Naive thymus-derived CD4-positive, alpha-beta T cell (primary cell): ENCODE data around the gene IL4I1. TPM values are rescaled to one million over a fixed set of nuclear protein-coding genes. Genes with fewer than 3 reads are reported as not detected.

Source experiments
- ATAC-seq: fragments of 150-1000 bp; cut with Tn5 transposase; 2 replicates; pipeline ENCODE4 v1.10.0; 2021; ENCODE audit warnings: mild to moderate bottlenecking, moderate library complexity
- CTCF ChIA-PET: fragments of 350-600 bp; sonication (Branson Sonifier 250); formaldehyde crosslinking; loops from one replicate; lab custom pipeline; 2021; ENCODE audit warnings: antibody characterized with exemption; lab: Charles Lee
- POLR2A ChIA-PET: fragments of 350-600 bp; sonication (Branson Sonifier 250); formaldehyde crosslinking; loops from one replicate; lab custom pipeline; 2021; ENCODE audit warnings: antibody characterized with exemption, inconsistent platforms; lab: Charles Lee
- DNase-seq, 9 donors: peaks; one replicate each; pipeline versions ENCODE4 v3.0.0 to v3.0.0-alpha.2; 2020 to 2022; ENCODE audit warnings: mixed read lengths in 1 of 9
- H3K27ac ChIP-seq: one replicate; pipeline ENCODE4 v1.7.0; 2013; ENCODE audit warnings: mild to moderate bottlenecking, low read depth, low read length, moderate library complexity
- H3K27me3 ChIP-seq, 2 donors: one replicate each; pipeline ENCODE4 v1.7.0; 2013; ENCODE audit warnings: low read length in 2 of 2, mild to moderate bottlenecking in 2 of 2, moderate library complexity in 2 of 2; ENCODE audit not compliant: control insufficient read depth in 2 of 2, insufficient read depth in 2 of 2
- H3K36me3 ChIP-seq, 3 experiments: 1 replicate in 2 of 3; 2 replicates in 1 of 3; pipeline ENCODE4 v1.7.0; 2013; ENCODE audit warnings: low read length in 3 of 3, mild to moderate bottlenecking in 3 of 3, moderate library complexity in 1 of 3; ENCODE audit not compliant: insufficient read depth in 3 of 3, control insufficient read depth in 2 of 3
- H3K4me1 ChIP-seq, 2 donors: one replicate each; pipeline ENCODE4 v1.7.0; 2013; ENCODE audit warnings: low read length in 2 of 2, mild to moderate bottlenecking in 2 of 2, moderate library complexity in 1 of 2; ENCODE audit not compliant: control insufficient read depth in 2 of 2, insufficient read depth in 2 of 2
- H3K4me3 ChIP-seq: 2 replicates; pipeline ENCODE4 v1.7.0; 2013; ENCODE audit warnings: mild to moderate bottlenecking, low read length
- H3K9me3 ChIP-seq, 3 experiments: 1 replicate in 2 of 3; 2 replicates in 1 of 3; pipeline ENCODE4 v1.7.0; 2013; ENCODE audit warnings: low read length in 3 of 3; ENCODE audit not compliant: control insufficient read depth in 2 of 3
- H3K27ac Mint-ChIP-seq, 9 donors: one replicate each; pipeline ENCODE4 v1.8.0; 2020 to 2022; ENCODE audit warnings: mixed read lengths in 9 of 9, mild to moderate bottlenecking in 8 of 9, moderate library complexity in 5 of 9, inconsistent platforms in 2 of 9
- H3K27me3 Mint-ChIP-seq, 5 donors: one replicate each; pipeline ENCODE4 v1.8.0; 2021 to 2022; ENCODE audit warnings: mixed read lengths in 5 of 5, mild to moderate bottlenecking in 1 of 5
- H3K36me3 Mint-ChIP-seq, 5 donors: one replicate each; pipeline ENCODE4 v1.8.0; 2020 to 2022; ENCODE audit warnings: mixed read lengths in 5 of 5, mild to moderate bottlenecking in 3 of 5, inconsistent platforms in 1 of 5
- H3K4me1 Mint-ChIP-seq, 7 donors: one replicate each; pipeline ENCODE4 v1.8.0; 2020 to 2022; ENCODE audit warnings: mixed read lengths in 7 of 7, mild to moderate bottlenecking in 3 of 7, inconsistent platforms in 1 of 7
- H3K4me3 Mint-ChIP-seq, 10 donors: one replicate each; pipeline ENCODE4 v1.8.0; 2020 to 2022; ENCODE audit warnings: mild to moderate bottlenecking in 10 of 10, mixed read lengths in 10 of 10, moderate library complexity in 6 of 10, inconsistent platforms in 2 of 10
- H3K9me3 Mint-ChIP-seq, 11 donors: one replicate each; pipeline ENCODE4 v1.8.0; 2020 to 2022; ENCODE audit warnings: mixed read lengths in 11 of 11, mild to moderate bottlenecking in 4 of 11, inconsistent platforms in 1 of 11, moderate library complexity in 1 of 11
- intact Hi-C, 2 donors: fragments of 100-400 bp; cut with micrococcal nuclease; formaldehyde crosslinking; loops; one replicate each; pipeline ENCODE4 v1.15.1; 2023
- polyA plus RNA-seq, 2 donors: library from polyadenylated mRNA; unstranded; fragments of 300-500 nt; fragmentation: Illumina TruSeq; gene quantifications; one replicate each; pipeline ENCODE4 v1.2.3, GENCODE V29; 2021
- total RNA-seq, 6 experiments: library from RNA in 5 of 6; stranded (reverse) in 5 of 6; gene quantifications; 1 replicate in 5 of 6; 2 replicates in 1 of 6; pipeline ENCODE4 v1.2.3 and lab custom pipeline; 2021 to 2026

IL4I1 gene
- total and polyA plus RNA-seq, 7 experiments from 2014 or later = 1.2 to 6.8 (median 1.9) TPM; not detected in 2

GRCh38 chr19:49915271-49915670 is 18.6 kb upstream of the IL4I1 start:
- H3K36me3 Mint-ChIP-seq = peaks cover 0 to 38% (median 23%) of the 10 kb centered on the region in 5 donors
- H3K9me3 ChIP-seq = no peaks in the 10 kb centered on the region
- ChIA-PET POLR2A (no interaction called here), CTCF (no interaction called here)
- ATAC-seq = no peak
- no peaks in the 10 kb centered on the region for H3K27me3 Mint-ChIP-seq
- peaks cover 0 to 54% (median 6%) of the 10 kb centered on the region in 3 experiments for H3K36me3 ChIP-seq
- peak overlapping the region in 6 of 9 donors; percentile 1 to 78 (median 56) for H3K27ac Mint-ChIP-seq
- no peaks in the 10 kb centered on the region for H3K27me3 ChIP-seq
- no peaks in the 10 kb centered on the region for H3K9me3 Mint-ChIP-seq
- DNase-seq = no peak
- peaks cover 28 to 43% (median 37%) of the 10 kb centered on the region in 7 donors for H3K4me1 Mint-ChIP-seq
- no peak overlapping the region for H3K4me3 Mint-ChIP-seq
- no peak overlapping the region for H3K4me3 ChIP-seq
- no peak overlapping the region for H3K27ac ChIP-seq
- intact Hi-C loops = no loop called here
- H3K4me1 ChIP-seq = no peaks in the 10 kb centered on the region

GRCh38 chr19:49913720-49914119 is 17.0 kb upstream of the IL4I1 start:
- peaks cover 0 to 66% (median 6%) of the 10 kb centered on the region in 3 experiments for H3K36me3 ChIP-seq
- no peaks in the 10 kb centered on the region for H3K27me3 ChIP-seq
- peak overlapping the region in 2 of 9 donors; percentile 45 to 50 for H3K27ac Mint-ChIP-seq
- no peaks in the 10 kb centered on the region for H3K9me3 Mint-ChIP-seq
- no peaks in the 10 kb centered on the region for H3K4me1 ChIP-seq
- DNase-seq (no peak), ATAC-seq (no peak)
- peaks cover 0 to 38% (median 23%) of the 10 kb centered on the region in 5 donors for H3K36me3 Mint-ChIP-seq
- H3K27ac ChIP-seq = no peak overlapping the region
- ChIA-PET POLR2A (no interaction called here), CTCF (no interaction called here)
- H3K27me3 Mint-ChIP-seq = no peaks in the 10 kb centered on the region
- no peaks in the 10 kb centered on the region for H3K9me3 ChIP-seq
- H3K4me1 Mint-ChIP-seq = peaks cover 26 to 39% (median 31%) of the 10 kb centered on the region in 7 donors
- intact Hi-C loops = no loop called here
- no peak overlapping the region for H3K4me3 ChIP-seq
- no peak overlapping the region for H3K4me3 Mint-ChIP-seq

GRCh38 chr19:49912965-49913685 is 16.4 kb upstream of the IL4I1 start:
- Mint-ChIP-seq H3K4me3 (no peak overlapping the region), H3K27me3 (no peaks in the 10 kb centered on the region), H3K36me3 (peaks cover 0 to 39% (median 23%) of the 10 kb centered on the region in 5 donors), H3K4me1 (peaks cover 23 to 43% (median 28%) of the 10 kb centered on the region in 7 donors), H3K27ac (peak overlapping the region in 4 of 9 donors; percentile 45 to 61 (median 53)), H3K9me3 (no peaks in the 10 kb centered on the region)
- ChIA-PET POLR2A (no interaction called here), CTCF (no interaction called here)
- Histone ChIP-seq H3K27ac (no peak overlapping the region), H3K4me3 (no peak overlapping the region), H3K36me3 (peaks cover 0 to 68% (median 1%) of the 10 kb centered on the region in 3 experiments), H3K9me3 (no peaks in the 10 kb centered on the region), H3K27me3 (no peaks in the 10 kb centered on the region), H3K4me1 (no peaks in the 10 kb centered on the region)
- ATAC-seq (no peak), DNase-seq (no peak)
- intact Hi-C loops = no loop called here

GRCh38 chr19:49911381-49912145 is 14.9 kb upstream of the IL4I1 start:
- peak overlapping the region in 1 of 10 donors; percentile 65 for H3K4me3 Mint-ChIP-seq
- H3K36me3 Mint-ChIP-seq = peaks cover 0 to 39% (median 20%) of the 10 kb centered on the region in 5 donors
- H3K27ac ChIP-seq = peak overlapping the region; percentile 47
- H3K27ac Mint-ChIP-seq = peak overlapping the region; percentile 45 to 91 (median 79)
- H3K27me3 Mint-ChIP-seq = no peaks in the 10 kb centered on the region
- H3K36me3 ChIP-seq = peaks cover 0 to 69% (median 0%) of the 10 kb centered on the region in 3 experiments
- H3K27me3 ChIP-seq = no peaks in the 10 kb centered on the region
- no peaks in the 10 kb centered on the region for H3K9me3 ChIP-seq
- ATAC-seq (peak; percentile 89), DNase-seq (peak in 1 of 9 donors; percentile 36)
- ChIA-PET POLR2A (interaction anchor here (0.7 to 0.8 kb wide), 2 partner anchors 17 to 75 kb away, joined by 3 to 5 read pairs; no protein-coding TSS in a partner anchor), CTCF (interaction anchor here (0.6 kb wide), 1 partner anchor 441 kb away, joined by 5 read pairs; no protein-coding TSS in a partner anchor)
- H3K4me1 ChIP-seq = no peaks in the 10 kb centered on the region
- H3K4me3 ChIP-seq = no peak overlapping the region
- no peaks in the 10 kb centered on the region for H3K9me3 Mint-ChIP-seq
- intact Hi-C loops = loop anchor here in 1 of 2 donors (2.0 kb wide), 1 partner anchor 15 kb away; the partner anchor contains the start of gene IL4I1
- H3K4me1 Mint-ChIP-seq = peaks cover 16 to 53% (median 22%) of the 10 kb centered on the region in 7 donors

GRCh38 chr19:49910179-49910578 is 13.5 kb upstream of the IL4I1 start:
- no peaks in the 10 kb centered on the region for H3K4me1 ChIP-seq
- no peaks in the 10 kb centered on the region for H3K9me3 ChIP-seq
- no peak for ATAC-seq
- POLR2A ChIA-PET = interaction anchor here (0.6 kb wide), 1 partner anchor 60 kb away, joined by 3 read pairs; no protein-coding TSS in a partner anchor
- Mint-ChIP-seq H3K4me1 (peaks cover 17 to 60% (median 25%) of the 10 kb centered on the region in 7 donors), H3K9me3 (no peaks in the 10 kb centered on the region), H3K27me3 (no peaks in the 10 kb centered on the region), H3K27ac (peak overlapping the region in 1 of 9 donors; percentile 48), H3K36me3 (peaks cover 0 to 36% (median 16%) of the 10 kb centered on the region in 5 donors), H3K4me3 (no peak overlapping the region)
- peaks cover 0 to 61% (median 0%) of the 10 kb centered on the region in 3 experiments for H3K36me3 ChIP-seq
- intact Hi-C loops = loop anchor here in 1 of 2 donors (2.0 kb wide), 1 partner anchor 13 kb away; the partner anchor contains the start of gene IL4I1
- CTCF ChIA-PET = no interaction called here
- no peak overlapping the region for H3K4me3 ChIP-seq
- no peak overlapping the region for H3K27ac ChIP-seq
- H3K27me3 ChIP-seq = no peaks in the 10 kb centered on the region
- DNase-seq = no peak
